H9 (cell line): ENCODE data around the gene ZNF768. TPM values are rescaled to one million over a fixed set of nuclear protein-coding genes. Genes with fewer than 3 reads are reported as not detected.

Experiments
- DNase-seq: peaks from one replicate; pipeline ENCODE4 v3.0.0-alpha.2; 2017
- H2AFZ ChIP-seq: one replicate; pipeline ENCODE4 v1.6.1; 2013; ENCODE audit warnings: mild to moderate bottlenecking, low read length, control low read depth, moderate library complexity
- H2AK5ac ChIP-seq: 2 replicates; pipeline ENCODE4 v1.6.1; 2013; ENCODE audit warnings: low read length, control low read depth, mixed read lengths; ENCODE audit not compliant: insufficient read length
- H2BK120ac ChIP-seq: one replicate; pipeline ENCODE4 v1.6.1; 2013; ENCODE audit warnings: low read depth, mild to moderate bottlenecking, low read length, control low read depth, inconsistent platforms; ENCODE audit not compliant: poor library complexity, severe bottlenecking
- H2BK12ac ChIP-seq: 2 replicates; pipeline ENCODE4 v1.6.1; 2013; ENCODE audit warnings: low read length, control low read depth, mixed read lengths, low read depth; ENCODE audit not compliant: insufficient read length
- H2BK15ac ChIP-seq: 2 replicates; pipeline ENCODE4 v1.6.1; 2013; ENCODE audit warnings: low read depth, low read length, control low read depth
- H2BK20ac ChIP-seq: one replicate; pipeline ENCODE4 v1.6.1; 2013; ENCODE audit warnings: low read depth, mild to moderate bottlenecking, low read length, control low read depth, inconsistent platforms; ENCODE audit not compliant: poor library complexity, severe bottlenecking
- H2BK5ac ChIP-seq: 2 replicates; pipeline ENCODE4 v1.6.1; 2013; ENCODE audit warnings: low read length, control low read depth, mixed read lengths; ENCODE audit not compliant: insufficient read length
- H3K14ac ChIP-seq: 2 replicates; pipeline ENCODE4 v1.6.1; 2013; ENCODE audit warnings: low read length, control low read depth; ENCODE audit not compliant: insufficient read depth
- H3K18ac ChIP-seq: 2 replicates; pipeline ENCODE4 v1.6.1; 2013; ENCODE audit warnings: low read depth, mild to moderate bottlenecking, mixed read lengths, low read length, control low read depth; ENCODE audit not compliant: insufficient read length
- H3K23ac ChIP-seq: 2 replicates; pipeline ENCODE4 v1.6.1; 2013; ENCODE audit warnings: low read length, control low read depth, mixed read lengths, low read depth; ENCODE audit not compliant: insufficient read length
- H3K23me2 ChIP-seq: 2 replicates; pipeline ENCODE4 v1.6.1; 2013; ENCODE audit warnings: low read depth, mild to moderate bottlenecking, mixed read lengths, low read length, control low read depth; ENCODE audit not compliant: insufficient read length, poor library complexity, severe bottlenecking
- H3K27ac ChIP-seq: 2 replicates; pipeline ENCODE4 v1.5.1; 2013; ENCODE audit warnings: low read length, control low read depth, mixed read lengths, low read depth; ENCODE audit not compliant: insufficient read length
- H3K27me3 ChIP-seq: 2 replicates; pipeline ENCODE4 v1.6.1; 2013; ENCODE audit warnings: low read length, control low read depth, inconsistent platforms; ENCODE audit not compliant: insufficient read depth
- H3K4ac ChIP-seq: 2 replicates; pipeline ENCODE4 v1.6.1; 2013; ENCODE audit warnings: low read depth, mild to moderate bottlenecking, control low read depth, inconsistent platforms, low read length, moderate library complexity
- H3K4me1 ChIP-seq: 2 replicates; pipeline ENCODE4 v1.6.1; 2013; ENCODE audit warnings: low read length, control low read depth, inconsistent platforms; ENCODE audit not compliant: insufficient read depth
- H3K4me2 ChIP-seq: 2 replicates; pipeline ENCODE4 v1.6.1; 2013; ENCODE audit warnings: low read length, control low read depth, mixed read lengths; ENCODE audit not compliant: insufficient read length, insufficient read depth
- H3K56ac ChIP-seq: 2 replicates; pipeline ENCODE4 v1.6.1; 2013; ENCODE audit warnings: low read depth, mild to moderate bottlenecking, mixed read lengths, low read length, control low read depth; ENCODE audit not compliant: insufficient read length
- H3K79me1 ChIP-seq: 2 replicates; pipeline ENCODE4 v1.6.1; 2013; ENCODE audit warnings: low read depth, mild to moderate bottlenecking, moderate library complexity, low read length, control low read depth, inconsistent platforms; ENCODE audit not compliant: insufficient read depth, poor library complexity, severe bottlenecking
- H3K79me2 ChIP-seq: 2 replicates; pipeline ENCODE4 v1.6.1; 2013; ENCODE audit warnings: low read length, control low read depth, inconsistent platforms; ENCODE audit not compliant: insufficient read depth
- H3K9ac ChIP-seq: 2 replicates; pipeline ENCODE4 v1.6.1; 2013; ENCODE audit warnings: low read length, control low read depth, mixed read lengths; ENCODE audit not compliant: insufficient read length; ENCODE audit errors: extremely low read depth
- H3K9me3 ChIP-seq: one replicate; pipeline ENCODE4 v1.6.1; 2013; ENCODE audit warnings: low read depth, low read length, inconsistent platforms; ENCODE audit not compliant: control insufficient read depth
- H3T11ph ChIP-seq: one replicate; pipeline ENCODE4 v1.6.1; 2013; ENCODE audit warnings: mild to moderate bottlenecking, low read length, control low read depth, inconsistent platforms
- H4K20me1 ChIP-seq: one replicate; pipeline ENCODE4 v1.6.1; 2013; ENCODE audit not compliant: control insufficient read depth, insufficient read length, insufficient read depth
- H4K5ac ChIP-seq: 2 replicates; pipeline ENCODE4 v1.6.1; 2013; ENCODE audit warnings: low read depth, mild to moderate bottlenecking, mixed read lengths, low read length, control low read depth; ENCODE audit not compliant: insufficient read length
- H4K8ac ChIP-seq: replicated peaks from 2 replicates; pipeline ENCODE4 v1.6.1; 2013; ENCODE audit warnings: low read length, control low read depth, mixed read lengths, low read depth; ENCODE audit not compliant: insufficient read length
- H4K91ac ChIP-seq: 2 replicates; pipeline ENCODE4 v1.6.1; 2013; ENCODE audit warnings: low read depth, mild to moderate bottlenecking, moderate library complexity, mixed read lengths, low read length, control low read depth; ENCODE audit not compliant: insufficient read length
- H3K27ac Mint-ChIP-seq, 3 experiments: 2 replicates in 2 of 3; 3 replicates in 1 of 3; pipeline ENCODE4 v1.8.0; 2020 to 2021; ENCODE audit warnings: mixed read lengths in 3 of 3, mild to moderate bottlenecking in 1 of 3, moderate library complexity in 1 of 3
- H3K27me3 Mint-ChIP-seq: 2 replicates; pipeline ENCODE4 v1.8.0; 2021; ENCODE audit warnings: low read depth, mild to moderate bottlenecking, moderate library complexity, mixed read lengths
- H3K36me3 Mint-ChIP-seq, 3 experiments: 2 replicates in 2 of 3; 3 replicates in 1 of 3; pipeline ENCODE4 v1.8.0; 2020 to 2021; ENCODE audit warnings: low read depth in 3 of 3, mixed read lengths in 3 of 3; ENCODE audit not compliant: insufficient read depth in 1 of 3
- H3K4me1 Mint-ChIP-seq, 2 experiments: 2 replicates each; pipeline ENCODE4 v1.8.0; 2020; ENCODE audit warnings: mixed read lengths in 2 of 2
- H3K4me3 Mint-ChIP-seq, 2 experiments: 2 replicates in 1 of 2; 3 replicates in 1 of 2; pipeline ENCODE4 v1.8.0; 2020 to 2021; ENCODE audit warnings: mild to moderate bottlenecking in 2 of 2, mixed read lengths in 2 of 2, moderate library complexity in 1 of 2
- H3K9me3 Mint-ChIP-seq, 2 experiments: 2 replicates in 1 of 2; 3 replicates in 1 of 2; pipeline ENCODE4 v1.8.0; 2020; ENCODE audit warnings: mild to moderate bottlenecking in 2 of 2, mixed read lengths in 2 of 2, moderate library complexity in 1 of 2
- WGBS: extraction: QIAGEN DNeasy Blood & Tissue Kit; methylation state at CpG from one replicate; pipeline ENCODE4 v1.1.7; 2013; ENCODE audit warnings: missing lambda C conversion rate, low lambda C conversion rate, mixed read lengths; ENCODE audit not compliant: insufficient read length; ENCODE audit errors: extremely low coverage; 5-methylcytosine and 5-hydroxymethylcytosine counted together
- microRNA-seq: library from miRNA; unstranded; fragments of <30 nt; microRNA quantifications from one replicate; pipeline ENCODE4, GENCODE V29; 2020; ENCODE audit warnings: borderline microRNAs expressed
- total RNA-seq: library from RNA; stranded (reverse); gene quantifications from 2 replicates; pipeline ENCODE4 v1.2.1, GENCODE V29; 2021
- TF ChIP-seq, protein P1 (sequence below): fragments of 200-600 bp; sonication (generic); conservative IDR thresholded peaks from 3 replicates; pipeline ENCODE4 v1.8.0; 2021; ENCODE audit warnings: antibody characterized with exemption, mild to moderate bottlenecking

The ZNF768 gene
- total RNA-seq, 1 experiment from 2014 or later: 40.0 TPM

DNA sequence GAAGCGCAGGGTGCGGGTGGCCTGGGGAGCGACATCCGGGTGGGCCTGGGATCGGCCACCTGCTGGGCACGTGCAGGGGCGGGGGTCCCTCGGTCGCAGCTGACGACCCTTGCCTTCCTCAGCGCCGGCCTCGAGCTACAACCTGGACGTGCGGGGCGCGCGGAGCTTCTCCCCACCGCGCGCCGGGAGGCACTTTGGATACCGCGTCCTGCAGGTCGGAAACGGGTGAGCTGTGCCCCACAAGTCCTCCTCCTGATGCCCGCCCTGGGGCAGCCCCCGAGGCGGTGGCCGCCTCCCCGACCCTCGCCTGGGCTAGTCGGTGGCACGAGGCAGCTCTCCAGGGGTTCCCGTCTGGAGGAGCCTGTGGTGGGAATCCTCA, 52.3 kb downstream of the ZNF768 start:
- Histone ChIP-seq H3K4me1 (no peaks in the 10 kb centered on the region), H3K18ac (no peak overlapping the region), H3K27ac (no peak overlapping the region), H3K14ac (no peak overlapping the region), H4K91ac (no peak overlapping the region), H3K56ac (no peak overlapping the region), H3K4ac (no peak overlapping the region), H3K79me1 (no peaks in the 10 kb centered on the region), H3K79me2 (no peaks in the 10 kb centered on the region), H2BK20ac (no peak overlapping the region), H2BK120ac (no peak overlapping the region), H2AK5ac (no peak overlapping the region), H2BK5ac (no peak overlapping the region), H3K23ac (no peak overlapping the region), H4K8ac (no peak overlapping the region), H3K9ac (no peak overlapping the region), H2BK12ac (no peak overlapping the region), H3T11ph (no peak overlapping the region), H2BK15ac (no peak overlapping the region), H3K4me2 (no peak overlapping the region), H3K27me3 (no peaks in the 10 kb centered on the region), H3K23me2 (no peaks in the 10 kb centered on the region), H3K9me3 (no peaks in the 10 kb centered on the region), H4K20me1 (no peaks in the 10 kb centered on the region), H2AFZ (no peak overlapping the region), H4K5ac (no peak overlapping the region)
- no peak overlapping the region for H3K4me3 Mint-ChIP-seq
- no peaks in the 10 kb centered on the region for H3K36me3 Mint-ChIP-seq
- no CpG with 5 or more reads among the region's 35 CpGs for WGBS
- H3K4me1 Mint-ChIP-seq: no peaks in the 10 kb centered on the region
- no peaks in the 10 kb centered on the region for H3K9me3 Mint-ChIP-seq
- DNase-seq: no peak
- no peak overlapping the region for H3K27ac Mint-ChIP-seq
- H3K27me3 Mint-ChIP-seq: peaks cover 17% of the 10 kb centered on the region
- TF ChIP-seq, protein P1, sequence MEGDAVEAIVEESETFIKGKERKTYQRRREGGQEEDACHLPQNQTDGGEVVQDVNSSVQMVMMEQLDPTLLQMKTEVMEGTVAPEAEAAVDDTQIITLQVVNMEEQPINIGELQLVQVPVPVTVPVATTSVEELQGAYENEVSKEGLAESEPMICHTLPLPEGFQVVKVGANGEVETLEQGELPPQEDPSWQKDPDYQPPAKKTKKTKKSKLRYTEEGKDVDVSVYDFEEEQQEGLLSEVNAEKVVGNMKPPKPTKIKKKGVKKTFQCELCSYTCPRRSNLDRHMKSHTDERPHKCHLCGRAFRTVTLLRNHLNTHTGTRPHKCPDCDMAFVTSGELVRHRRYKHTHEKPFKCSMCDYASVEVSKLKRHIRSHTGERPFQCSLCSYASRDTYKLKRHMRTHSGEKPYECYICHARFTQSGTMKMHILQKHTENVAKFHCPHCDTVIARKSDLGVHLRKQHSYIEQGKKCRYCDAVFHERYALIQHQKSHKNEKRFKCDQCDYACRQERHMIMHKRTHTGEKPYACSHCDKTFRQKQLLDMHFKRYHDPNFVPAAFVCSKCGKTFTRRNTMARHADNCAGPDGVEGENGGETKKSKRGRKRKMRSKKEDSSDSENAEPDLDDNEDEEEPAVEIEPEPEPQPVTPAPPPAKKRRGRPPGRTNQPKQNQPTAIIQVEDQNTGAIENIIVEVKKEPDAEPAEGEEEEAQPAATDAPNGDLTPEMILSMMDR: no peak

Small RNA genes within 50 kb of the gene (microRNA-seq; reads per million reads assigned to microRNA genes)
- gene MIR4518: not detected

Other genes with a start within 250 kb of the ZNF768 start
- 90.1 and 90.2 TPM in 2 replicates for gene CD2BP2, start 171.3 kb downstream of the ZNF768 start, total RNA-seq
- gene TBC1D10B, start 156.1 kb downstream of the ZNF768 start, total RNA-seq: 25.6 and 25.8 TPM in 2 replicates
- 0.70 and 1.4 TPM in 2 replicates for gene MYL11, start 151.8 kb downstream of the ZNF768 start, total RNA-seq
- 1.4 and 2.5 TPM in 2 replicates for gene SEPTIN1, start 144.0 kb downstream of the ZNF768 start, total RNA-seq
- 57.3 and 61.2 TPM in 2 replicates for gene ZNF48, start 131.1 kb downstream of the ZNF768 start, total RNA-seq
- gene ZNF771, start 119.0 kb downstream of the ZNF768 start, total RNA-seq: 9.7 and 10.5 TPM in 2 replicates
- 78.1 and 78.3 TPM in 2 replicates for gene DCTPP1, start 96.5 kb downstream of the ZNF768 start, total RNA-seq
- gene SEPHS2, start 80.7 kb downstream of the ZNF768 start, total RNA-seq: 52.6 and 54.1 TPM in 2 replicates
- gene ITGAL, start 53.8 kb downstream of the ZNF768 start, total RNA-seq: not detected in 2 replicates
- 17.5 and 18.4 TPM in 2 replicates for gene ZNF747, start 8.3 kb upstream of the ZNF768 start, total RNA-seq
- 11.2 and 11.4 TPM in 2 replicates for gene ZNF764, start 31.8 kb upstream of the ZNF768 start, total RNA-seq
- 4.3 and 4.5 TPM in 2 replicates for gene ZNF688, start 45.1 kb upstream of the ZNF768 start, total RNA-seq
- gene ZNF785, start 59.1 kb upstream of the ZNF768 start, total RNA-seq: 17.0 and 18.8 TPM in 2 replicates
- 21.1 and 21.9 TPM in 2 replicates for gene ZNF689, start 83.8 kb upstream of the ZNF768 start, total RNA-seq
- 11.6 and 13.6 TPM in 2 replicates for gene PRR14, start 124.4 kb upstream of the ZNF768 start, total RNA-seq
- gene FBRS, start 131.9 kb upstream of the ZNF768 start, total RNA-seq: 12.6 and 16.8 TPM in 2 replicates
- gene SRCAP, start 172.6 kb upstream of the ZNF768 start, total RNA-seq: 63.1 and 65.5 TPM in 2 replicates
- 46.6 and 47.9 TPM in 2 replicates for gene PHKG2, start 221.9 kb upstream of the ZNF768 start, total RNA-seq
- gene CFAP119, start 235.5 kb upstream of the ZNF768 start, total RNA-seq: 5.4 and 7.4 TPM in 2 replicates
- gene RNF40, start 235.8 kb upstream of the ZNF768 start, total RNA-seq: 103 and 106 TPM in 2 replicates